BE2C (cell line): ENCODE results near the gene CCR7.

Source experiments
- DNase-seq: peaks from one replicate; pipeline ENCODE4 v3.0.0-alpha.2; 2020
- H3K27me3 ChIP-seq: fragments of 250-450 bp; sonication (Bioruptor Pico); 2 replicates; pipeline ENCODE4 v1.5.1; 2020; ENCODE audit warnings: mild to moderate bottlenecking
- H3K36me3 ChIP-seq: fragments of 250-450 bp; sonication (Bioruptor Pico); 2 replicates; pipeline ENCODE4 v1.5.1; 2020; ENCODE audit warnings: mild to moderate bottlenecking
- H3K4me1 ChIP-seq: fragments of 250-450 bp; sonication (Bioruptor Pico); 2 replicates; pipeline ENCODE4 v1.5.1; 2020
- H3K4me3 ChIP-seq: 2 replicates; pipeline ENCODE4 v1.5.1; 2011; ENCODE audit warnings: low read depth, low read length
- H3K9me3 ChIP-seq: fragments of 250-450 bp; sonication (Bioruptor Pico); 2 replicates; pipeline ENCODE4 v1.5.1; 2020
- CTCF ChIP-seq: IDR thresholded peaks from 2 replicates; pipeline ENCODE4 v1.5.1; 2012; ENCODE audit warnings: mild to moderate bottlenecking, low read depth, low read length

Gene CCR7

GRCh38 chr17:40526668-40527067 lies 38.6 kb downstream of the CCR7 start:
- Histone ChIP-seq H3K36me3 (no peaks in the 10 kb centered on the region), H3K9me3 (no peaks in the 10 kb centered on the region), H3K4me3 (no peak overlapping the region), H3K27me3 (no peaks in the 10 kb centered on the region), H3K4me1 (no peaks in the 10 kb centered on the region)
- TF ChIP-seq CTCF: no peak
- no peak for DNase-seq

- DNase-seq: no peak
- Histone ChIP-seq H3K4me1 (no peaks in the 10 kb centered on the region), H3K9me3 (no peaks in the 10 kb centered on the region), H3K4me3 (no peak overlapping the region), H3K27me3 (no peaks in the 10 kb centered on the region), H3K36me3 (no peaks in the 10 kb centered on the region)
- no peak for TF ChIP-seq CTCF
Measured at GRCh38 chr17:40525294-40525693, 40.0 kb downstream of the CCR7 start.

- no peak for DNase-seq
Measured at GRCh38 chr17:40524243-40524965, 40.9 kb downstream of the CCR7 start.

GRCh38 chr17:40522961-40523310 lies 42.3 kb downstream of the CCR7 start:
- DNase-seq: no peak
- Histone ChIP-seq H3K4me3 (no peak overlapping the region), H3K9me3 (no peaks in the 10 kb centered on the region), H3K27me3 (no peaks in the 10 kb centered on the region), H3K36me3 (no peaks in the 10 kb centered on the region), H3K4me1 (no peaks in the 10 kb centered on the region)
- no peak for TF ChIP-seq CTCF

More at GRCh38 chr17:40524243-40524965, 40.9 kb downstream of the CCR7 start:
- no peak for TF ChIP-seq CTCF
- H3K4me3 ChIP-seq: no peak overlapping the region
- H3K27me3 ChIP-seq: no peaks in the 10 kb centered on the region
- no peaks in the 10 kb centered on the region for H3K36me3 ChIP-seq
- no peaks in the 10 kb centered on the region for H3K9me3 ChIP-seq
- no peaks in the 10 kb centered on the region for H3K4me1 ChIP-seq

- no peaks in the 10 kb centered on the region for H3K9me3 ChIP-seq
- no peak overlapping the region for H3K4me3 ChIP-seq
- TF ChIP-seq CTCF: no peak
- no peaks in the 10 kb centered on the region for H3K27me3 ChIP-seq
- no peak for DNase-seq
- H3K4me1 ChIP-seq: no peaks in the 10 kb centered on the region
- H3K36me3 ChIP-seq: no peaks in the 10 kb centered on the region
Measured at GRCh38 chr17:40522250-40522960, 42.9 kb downstream of the CCR7 start.

- Histone ChIP-seq H3K27me3 (no peaks in the 10 kb centered on the region), H3K9me3 (no peaks in the 10 kb centered on the region), H3K4me1 (no peaks in the 10 kb centered on the region), H3K36me3 (no peaks in the 10 kb centered on the region), H3K4me3 (no peak overlapping the region)
- no peak for DNase-seq
- no peak for TF ChIP-seq CTCF
Measured at GRCh38 chr17:40520991-40521453, 44.2 kb downstream of the CCR7 start.
